Measurements from ENCODE around the gene LZTFL1.

The LZTFL1 gene

GRCh38 chr3:45807681-45808540 is 34.0 kb downstream of the LZTFL1 start:
- DNase-seq (ENCODE audit: low read depth in 3 of 3) = no peak

- no peak for DNase-seq (ENCODE audit: low read depth in 3 of 3)
These were observed 34.8 kb downstream of the LZTFL1 start for GRCh38 chr3:45807133-45807532.

GRCh38 chr3:45806072-45806471 is 35.8 kb downstream of the LZTFL1 start:
- no peak for DNase-seq (ENCODE audit: low read depth in 3 of 3)

- no peak for DNase-seq (ENCODE audit: low read depth in 3 of 3)
These were observed 38.5 kb downstream of the LZTFL1 start for GRCh38 chr3:45803252-45803935.

- no peak for DNase-seq (ENCODE audit: low read depth in 3 of 3)
These were observed 39.8 kb downstream of the LZTFL1 start for GRCh38 chr3:45802146-45802545.

- no peak for DNase-seq (ENCODE audit: low read depth in 3 of 3)
These were observed 41.3 kb downstream of the LZTFL1 start for GRCh38 chr3:45800611-45801010.

GRCh38 chr3:45799586-45799985 is 42.3 kb downstream of the LZTFL1 start:
- DNase-seq (ENCODE audit: low read depth in 3 of 3) = no peak

GRCh38 chr3:45798034-45798433 is 43.9 kb downstream of the LZTFL1 start:
- no peak for DNase-seq (ENCODE audit: low read depth in 3 of 3)

- no peak for DNase-seq (ENCODE audit: low read depth in 3 of 3)
These were observed 44.8 kb downstream of the LZTFL1 start for GRCh38 chr3:45796902-45797637.

GRCh38 chr3:45795882-45796765 is 45.8 kb downstream of the LZTFL1 start, which contains the start of gene SLC6A20:
TSS of gene SLC6A20 (minus strand) at chr3:45796536. CDS start at chr3:45796419, 117 bp downstream.
- peak in 1 of 3 experiments; percentile 27 for DNase-seq (ENCODE audit: low read depth in 3 of 3)

GRCh38 chr3:45795509-45795881 is 46.4 kb downstream of the LZTFL1 start:
- DNase-seq (ENCODE audit: low read depth in 3 of 3) = no peak

GRCh38 chr3:45794660-45795059 is 47.3 kb downstream of the LZTFL1 start:
- DNase-seq (ENCODE audit: low read depth in 3 of 3) = no peak

GRCh38 chr3:45794177-45794560 is 47.8 kb downstream of the LZTFL1 start:
- no peak for DNase-seq (ENCODE audit: low read depth in 3 of 3)

- no peak for DNase-seq (ENCODE audit: low read depth in 3 of 3)
These were observed 48.3 kb downstream of the LZTFL1 start for GRCh38 chr3:45793482-45794176.

- DNase-seq (ENCODE audit: low read depth in 3 of 3) = no peak
These were observed 49.3 kb downstream of the LZTFL1 start for GRCh38 chr3:45792516-45793172.

GRCh38 chr3:45792036-45792435 is 49.9 kb downstream of the LZTFL1 start:
- no peak for DNase-seq (ENCODE audit: low read depth in 3 of 3)

GRCh38 chr3:45790596-45790995 is 51.3 kb downstream of the LZTFL1 start:
- no peak for DNase-seq (ENCODE audit: low read depth in 3 of 3)

- no peak for DNase-seq (ENCODE audit: low read depth in 3 of 3)
These were observed 52.6 kb downstream of the LZTFL1 start for GRCh38 chr3:45789235-45789812.

- DNase-seq (ENCODE audit: low read depth in 3 of 3) = no peak
These were observed 54.4 kb downstream of the LZTFL1 start for GRCh38 chr3:45787551-45787950.
